ENCODE measurements around the gene SLTM. TPM values are rescaled to one million over a fixed set of nuclear protein-coding genes. Genes with fewer than 3 reads are reported as not detected.

The SLTM gene
- total and polyA plus RNA-seq, 12 donors, result 33.4 to 74.8 (median 44.4) TPM

- ATAC-seq (no peak), DNase-seq (no peak)
- Histone ChIP-seq H3K27ac (no peak overlapping the region), H3K4me3 (no peak overlapping the region), H3K9me3 (no peaks in the 10 kb centered on the region), H3K27me3 (no peaks in the 10 kb centered on the region), H3K36me3 (peaks cover 4 to 100% (median 91%) of the 10 kb centered on the region in 9 donors), H3K4me1 (no peaks in the 10 kb centered on the region)
- intact Hi-C loops (cut with DNase I), result no loop called here
- no peak for TF ChIP-seq CTCF (IDR thresholded peaks at IDR 0.05)
- 71 to 80% methylated on average over 4 of the region's 4 CpGs for WGBS, 2 donors
These were observed 51.2 kb downstream of the SLTM start for GRCh38 chr15:58882243-58882642.

GRCh38 chr15:58880320-58880719 is 53.2 kb downstream of the SLTM start:
- no peak overlapping the region for H3K4me3 ChIP-seq
- DNase-seq (no peak), ATAC-seq (no peak)
- H3K27ac ChIP-seq, result no peak overlapping the region
- H3K36me3 ChIP-seq, result peaks cover 4 to 93% (median 76%) of the 10 kb centered on the region in 9 donors
- H3K4me1 ChIP-seq, result no peaks in the 10 kb centered on the region
- no peaks in the 10 kb centered on the region for H3K27me3 ChIP-seq
- H3K9me3 ChIP-seq, result no peaks in the 10 kb centered on the region
- TF ChIP-seq CTCF (IDR thresholded peaks at IDR 0.05), result no peak
- WGBS, 2 donors, result 87 to 92% methylated on average over 3 of the region's 3 CpGs
- intact Hi-C loops (cut with DNase I), result no loop called here

GRCh38 chr15:58877999-58878825 is 55.3 kb downstream of the SLTM start:
- H3K4me1 ChIP-seq, result no peaks in the 10 kb centered on the region
- no peak for ATAC-seq
- H3K9me3 ChIP-seq, result no peaks in the 10 kb centered on the region
- H3K36me3 ChIP-seq, result peaks cover 2 to 72% (median 54%) of the 10 kb centered on the region in 9 donors
- intact Hi-C loops (cut with DNase I), result no loop called here
- no peak overlapping the region for H3K27ac ChIP-seq
- DNase-seq, result no peak
- H3K27me3 ChIP-seq, result no peaks in the 10 kb centered on the region
- TF ChIP-seq CTCF (IDR thresholded peaks at IDR 0.05), result no peak
- no peak overlapping the region for H3K4me3 ChIP-seq
- WGBS, 2 donors, result 98% methylated on average over 12 of the region's 12 CpGs

- 80 to 85% methylated on average over 7 of the region's 7 CpGs for WGBS, 2 donors
- Histone ChIP-seq H3K4me1 (no peaks in the 10 kb centered on the region), H3K9me3 (no peaks in the 10 kb centered on the region), H3K36me3 (peaks cover 0 to 55% (median 37%) of the 10 kb centered on the region in 9 donors), H3K27me3 (no peaks in the 10 kb centered on the region), H3K4me3 (no peak overlapping the region), H3K27ac (no peak overlapping the region)
- intact Hi-C loops (cut with DNase I), result no loop called here
- no peak for ATAC-seq
- no peak for DNase-seq
- TF ChIP-seq CTCF (IDR thresholded peaks at IDR 0.05), result no peak
These were observed 57.0 kb downstream of the SLTM start for GRCh38 chr15:58876306-58877106.

All from heart right ventricle (tissue), 16 donors.